Measurements from ENCODE around the gene FGF7.
"Not testable (repeated sequence)": the region's sequence is repeated elsewhere in the genome, so short reads cannot be mapped to it uniquely, and the experiment has no call there.

The FGF7 gene

DNA sequence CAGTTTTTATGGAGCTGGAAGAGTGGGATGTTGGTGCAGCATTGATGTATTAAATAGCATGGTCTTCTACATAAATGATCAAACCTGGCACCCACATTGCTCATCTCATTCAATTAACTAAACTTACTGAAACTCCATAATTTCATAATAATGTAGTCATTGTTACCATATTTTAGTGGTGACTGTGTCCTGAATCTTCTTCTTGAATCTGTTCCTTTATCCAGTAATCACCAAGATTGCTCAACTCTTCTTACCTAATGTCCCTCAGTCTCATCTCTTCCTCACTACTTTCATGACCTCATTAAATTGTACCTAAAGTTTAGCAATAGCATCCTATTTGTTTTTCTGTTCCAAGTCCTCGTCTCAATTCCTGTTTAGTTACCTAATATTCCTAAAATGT is 69.8 kb downstream of the FGF7 start:
- Mint-ChIP-seq H3K27me3 (no peaks in the 10 kb centered on the region), H3K27ac (no peak overlapping the region), H3K4me3 (no peak overlapping the region), H3K4me1 (no peaks in the 10 kb centered on the region), H3K36me3 (no peaks in the 10 kb centered on the region), H3K9me3 (no peaks in the 10 kb centered on the region)
- CTCF ChIA-PET: interaction anchor here (0.7 kb wide), 1 partner anchor 21 kb away, joined by 4 read pairs; no protein-coding TSS in a partner anchor
- DNase-seq: no peak

DNA sequence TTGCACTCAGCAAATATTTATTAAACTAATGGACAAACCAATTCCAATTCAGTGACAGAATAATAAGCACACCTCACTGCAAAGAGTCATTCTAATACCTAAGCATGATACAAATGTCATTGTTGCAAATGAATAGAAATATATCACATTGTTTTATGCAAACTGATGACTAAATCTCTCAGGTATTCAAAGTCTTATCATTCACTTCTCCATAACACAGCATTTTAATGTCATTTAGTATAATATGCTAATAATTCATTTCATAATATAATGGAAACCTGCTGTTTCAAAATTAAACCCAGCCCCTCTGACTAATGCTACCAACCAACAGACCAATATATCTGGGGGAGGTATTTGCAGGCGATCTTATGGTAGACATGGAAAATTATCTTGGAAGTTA is 71.8 kb downstream of the FGF7 start:
- Mint-ChIP-seq H3K27ac (no peak overlapping the region), H3K9me3 (no peaks in the 10 kb centered on the region), H3K36me3 (no peaks in the 10 kb centered on the region), H3K4me1 (no peaks in the 10 kb centered on the region), H3K27me3 (no peaks in the 10 kb centered on the region), H3K4me3 (no peak overlapping the region)
- CTCF ChIA-PET: no interaction called here
- no peak for DNase-seq

DNA sequence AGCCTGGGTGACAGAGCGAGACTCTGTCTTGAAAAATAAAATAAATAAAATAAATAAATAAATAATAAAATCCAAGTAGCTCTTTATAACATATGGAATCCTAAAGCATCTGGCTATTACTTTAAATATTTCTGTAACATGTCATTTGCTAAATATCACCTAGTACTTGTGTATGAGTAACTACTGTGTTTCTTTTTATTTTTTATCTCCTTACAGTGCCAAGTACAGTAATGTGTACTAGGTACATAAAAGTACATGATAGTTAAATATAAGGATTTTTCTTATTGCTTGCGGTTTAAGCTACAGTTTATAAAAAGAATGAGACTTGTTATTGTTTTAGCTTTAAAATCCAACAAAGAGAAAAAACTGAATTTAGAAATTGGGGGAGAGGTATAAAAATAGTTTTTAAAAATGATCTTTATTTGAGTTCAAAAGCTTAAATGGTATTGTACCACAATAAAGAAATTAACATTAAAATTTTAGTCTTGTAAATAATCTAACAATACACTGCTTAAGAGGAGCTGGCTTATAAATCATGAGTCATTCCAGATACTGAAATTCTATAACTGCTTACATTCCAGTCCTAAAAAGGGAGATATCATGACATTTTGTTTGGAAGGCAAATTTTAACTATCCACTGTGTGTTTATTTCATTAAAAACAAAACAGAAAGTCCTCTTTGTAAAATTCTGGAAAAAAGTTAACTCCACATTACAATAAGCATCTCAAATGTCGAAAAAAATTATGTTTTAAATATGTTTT is 73.1 kb downstream of the FGF7 start:
- Mint-ChIP-seq H3K27me3 (no peaks in the 10 kb centered on the region), H3K4me3 (no peak overlapping the region), H3K36me3 (no peaks in the 10 kb centered on the region), H3K9me3 (peaks cover under 1% of the 10 kb centered on the region), H3K27ac (no peak overlapping the region), H3K4me1 (no peaks in the 10 kb centered on the region)
- CTCF ChIA-PET: interaction anchor here (0.8 kb wide), 1 partner anchor 25 kb away, joined by 3 read pairs; no protein-coding TSS in a partner anchor
- no peak for DNase-seq

DNA sequence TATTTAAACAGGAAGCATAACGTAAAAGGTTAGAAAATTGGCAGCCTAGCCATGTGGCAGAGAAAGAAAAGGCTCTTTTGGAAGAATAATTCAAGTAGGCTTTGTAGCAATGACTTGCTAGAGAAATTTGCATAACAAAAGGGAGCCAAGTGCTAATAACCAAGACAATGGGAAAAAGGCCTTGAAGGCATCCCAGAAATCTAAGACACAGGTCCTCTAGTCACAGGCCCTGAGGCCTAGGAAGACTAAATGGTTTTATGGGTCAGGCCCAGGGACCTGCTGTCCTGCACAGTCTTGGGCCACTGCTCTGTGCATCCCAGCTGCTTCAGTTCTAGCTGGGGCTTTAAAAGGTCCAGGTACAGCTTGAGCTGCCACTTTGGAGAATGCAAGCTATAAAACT is 78.5 kb downstream of the FGF7 start:
- Mint-ChIP-seq H3K36me3 (no peaks in the 10 kb centered on the region), H3K4me3 (no peak overlapping the region), H3K27me3 (no peaks in the 10 kb centered on the region), H3K4me1 (no peaks in the 10 kb centered on the region), H3K9me3 (peaks cover 8% of the 10 kb centered on the region), H3K27ac (no peak overlapping the region)
- DNase-seq: no peak
- CTCF ChIA-PET: no interaction called here

DNA sequence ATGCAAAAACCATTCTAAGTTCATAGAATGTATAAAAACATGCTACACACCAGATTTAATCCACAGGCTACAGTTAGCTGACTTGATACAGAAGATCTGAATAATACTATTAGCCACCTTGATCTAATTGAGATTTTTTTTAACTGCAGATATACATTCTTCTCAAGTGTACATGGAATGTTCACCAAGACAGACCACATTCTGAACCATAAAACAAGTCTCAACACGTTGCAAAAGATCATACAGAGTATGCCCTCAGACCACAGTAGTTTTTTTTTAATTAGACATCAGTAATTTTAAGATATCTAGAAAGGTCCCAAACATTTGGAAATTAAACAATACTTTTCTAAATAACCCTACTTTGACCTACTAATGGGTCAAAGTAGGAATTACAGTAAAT is 83.3 kb downstream of the FGF7 start:
- H3K36me3 Mint-ChIP-seq: no peaks in the 10 kb centered on the region
- no peak for DNase-seq
- no peak overlapping the region for H3K27ac Mint-ChIP-seq
- no peaks in the 10 kb centered on the region for H3K27me3 Mint-ChIP-seq
- peaks cover 6% of the 10 kb centered on the region for H3K9me3 Mint-ChIP-seq
- H3K4me3 Mint-ChIP-seq: no peak overlapping the region
- CTCF ChIA-PET: no interaction called here
- no peaks in the 10 kb centered on the region for H3K4me1 Mint-ChIP-seq

DNA sequence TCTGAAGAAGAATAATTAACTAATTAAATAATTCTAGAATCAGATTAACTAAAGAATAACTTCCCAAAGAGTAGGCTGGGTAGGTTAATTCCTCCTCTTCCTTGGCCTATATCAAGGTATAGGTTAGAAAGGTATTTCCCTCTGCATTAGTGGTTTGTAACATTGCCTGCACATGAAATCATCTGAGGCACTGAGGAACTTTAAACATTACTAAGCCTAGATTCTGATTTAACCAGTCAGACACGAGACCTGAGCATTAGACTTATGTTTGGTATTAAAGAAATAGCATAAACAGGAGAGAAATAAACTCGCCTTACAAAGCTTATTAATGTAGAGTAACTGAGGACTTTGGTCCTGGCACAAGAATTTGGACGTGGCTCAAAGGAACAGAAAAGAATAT is 84.2 kb downstream of the FGF7 start:
- peaks cover 5% of the 10 kb centered on the region for H3K9me3 Mint-ChIP-seq
- H3K27ac Mint-ChIP-seq: no peak overlapping the region
- no peaks in the 10 kb centered on the region for H3K36me3 Mint-ChIP-seq
- no peak for DNase-seq
- no peak overlapping the region for H3K4me3 Mint-ChIP-seq
- CTCF ChIA-PET: no interaction called here
- no peaks in the 10 kb centered on the region for H3K27me3 Mint-ChIP-seq
- no peaks in the 10 kb centered on the region for H3K4me1 Mint-ChIP-seq

DNA sequence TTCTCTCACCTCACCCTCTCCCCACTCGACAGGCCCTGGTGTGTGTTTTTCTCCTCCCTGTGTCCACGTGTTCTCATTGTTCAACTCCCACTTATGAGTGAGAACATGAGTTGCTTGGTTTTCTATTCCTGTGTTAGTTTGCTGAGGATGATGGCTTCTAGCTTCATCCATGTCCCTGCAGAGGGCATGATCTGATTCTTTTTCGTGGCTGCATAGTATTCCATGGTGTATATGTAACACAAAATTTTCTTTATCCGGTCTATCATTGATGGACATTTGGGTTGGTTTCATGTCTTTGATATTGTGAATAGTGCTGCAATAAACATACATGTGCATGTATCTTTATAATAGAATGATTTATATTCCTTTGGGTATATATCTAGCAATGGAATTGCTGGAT is 89.7 kb downstream of the FGF7 start:
- DNase-seq, H3K27me3 Mint-ChIP-seq, H3K4me3 Mint-ChIP-seq, H3K9me3 Mint-ChIP-seq, H3K36me3 Mint-ChIP-seq, H3K4me1 Mint-ChIP-seq, CTCF ChIA-PET, H3K27ac Mint-ChIP-seq: not testable (repeated sequence)

DNA sequence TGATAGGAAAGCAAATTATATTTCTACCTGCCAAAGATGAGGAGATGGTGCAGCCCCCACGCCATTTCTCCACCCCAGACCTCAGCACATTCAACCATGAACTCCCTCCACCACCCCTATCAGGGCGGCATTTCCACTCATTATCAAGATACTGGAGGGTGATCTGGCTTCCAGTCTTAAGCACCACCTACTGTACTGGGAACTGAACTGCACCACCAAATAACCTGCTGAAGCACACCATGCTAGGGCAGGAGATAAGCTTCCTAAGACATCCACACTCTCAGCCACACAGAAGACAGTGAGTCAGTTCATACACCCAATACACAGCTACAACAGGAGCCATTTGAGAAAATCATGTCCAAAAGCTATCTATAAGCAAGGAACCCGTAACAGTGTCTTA is 98.8 kb downstream of the FGF7 start:
- DNase-seq: no peak

DNA sequence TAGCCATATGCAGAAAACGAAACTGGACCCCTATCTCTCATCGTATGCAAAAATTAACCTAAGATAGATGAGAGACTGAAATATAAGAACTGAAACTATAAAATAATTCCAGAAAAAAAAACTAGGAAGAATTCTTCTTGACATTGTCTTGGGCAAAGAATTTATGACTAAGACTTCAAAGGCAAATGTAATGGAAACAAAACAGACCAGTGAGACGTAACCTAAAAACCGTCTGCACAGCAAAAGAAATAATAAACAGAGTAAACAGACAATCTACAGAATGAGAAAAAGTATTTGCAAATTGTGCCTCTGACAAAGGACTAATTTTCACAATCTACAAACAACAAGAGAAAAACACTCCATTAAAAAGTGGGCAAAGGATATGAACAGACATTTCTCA is 105.2 kb downstream of the FGF7 start:
- H3K4me3 Mint-ChIP-seq: no peak overlapping the region
- CTCF ChIA-PET: no interaction called here
- no peaks in the 10 kb centered on the region for H3K4me1 Mint-ChIP-seq
- no peaks in the 10 kb centered on the region for H3K36me3 Mint-ChIP-seq
- H3K27ac Mint-ChIP-seq: no peak overlapping the region
- no peaks in the 10 kb centered on the region for H3K27me3 Mint-ChIP-seq
- DNase-seq: no peak
- H3K9me3 Mint-ChIP-seq: peaks cover 13% of the 10 kb centered on the region

More for the DNA sequence above, 98.8 kb downstream of the FGF7 start:
- Mint-ChIP-seq H3K36me3 (no peaks in the 10 kb centered on the region), H3K27ac (no peak overlapping the region), H3K4me3 (no peak overlapping the region), H3K4me1 (no peaks in the 10 kb centered on the region), H3K27me3 (no peaks in the 10 kb centered on the region), H3K9me3 (peaks cover 27% of the 10 kb centered on the region)
- CTCF ChIA-PET: interaction anchor here (0.7 kb wide), 1 partner anchor 794 kb away, joined by 3 read pairs; no protein-coding TSS in a partner anchor

DNA sequence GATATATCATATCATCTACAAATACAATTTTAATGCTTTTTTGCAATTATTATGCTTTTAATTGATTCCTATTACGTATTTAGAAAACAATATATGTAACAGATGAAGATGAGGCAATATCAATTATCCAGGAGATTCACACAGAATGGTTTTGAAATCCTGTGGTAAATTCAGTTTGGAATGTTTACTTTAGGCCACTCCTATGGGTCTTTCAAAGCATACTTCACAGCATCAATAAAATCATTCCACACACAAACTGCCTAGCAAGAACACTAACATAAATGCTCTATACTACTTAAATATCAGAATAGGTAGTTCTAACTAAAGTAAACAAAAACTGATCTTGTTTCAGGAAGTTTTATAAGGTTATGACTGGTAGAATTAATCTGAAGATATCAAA is 107.0 kb downstream of the FGF7 start:
- peaks cover 12% of the 10 kb centered on the region for H3K9me3 Mint-ChIP-seq
- no peaks in the 10 kb centered on the region for H3K36me3 Mint-ChIP-seq
- no peak overlapping the region for H3K27ac Mint-ChIP-seq
- no peaks in the 10 kb centered on the region for H3K4me1 Mint-ChIP-seq
- CTCF ChIA-PET: no interaction called here
- no peak for DNase-seq
- no peak overlapping the region for H3K4me3 Mint-ChIP-seq
- H3K27me3 Mint-ChIP-seq: no peaks in the 10 kb centered on the region

All from activated naive CD4-positive, alpha-beta T cell treated with anti-CD3 and anti-CD28 coated beads, Interleukin-2, amount 10 ng/mL, durations not matched to agents 7 days and 5 days (primary cell).